GM19240 (cell line): ENCODE measurements around the gene ROBO1.

ENCODE experiments used
- DNase-seq: peaks from one replicate; pipeline ENCODE4 v3.0.0; 2011; ENCODE audit warnings: low spot score; ENCODE audit not compliant: insufficient read length

ROBO1 gene

GRCh38 chr3:79018265-79018664 lies 749.5 kb downstream of the ROBO1 start:
- DNase-seq: no peak

- DNase-seq: no peak
These were observed 751.0 kb downstream of the ROBO1 start for GRCh38 chr3:79016587-79017376.

- no peak for DNase-seq
These were observed 751.9 kb downstream of the ROBO1 start for GRCh38 chr3:79015854-79016253.

GRCh38 chr3:79012946-79013362 lies 754.8 kb downstream of the ROBO1 start:
- DNase-seq: no peak

- no peak for DNase-seq
These were observed 755.3 kb downstream of the ROBO1 start for GRCh38 chr3:79012530-79012913.

DNA sequence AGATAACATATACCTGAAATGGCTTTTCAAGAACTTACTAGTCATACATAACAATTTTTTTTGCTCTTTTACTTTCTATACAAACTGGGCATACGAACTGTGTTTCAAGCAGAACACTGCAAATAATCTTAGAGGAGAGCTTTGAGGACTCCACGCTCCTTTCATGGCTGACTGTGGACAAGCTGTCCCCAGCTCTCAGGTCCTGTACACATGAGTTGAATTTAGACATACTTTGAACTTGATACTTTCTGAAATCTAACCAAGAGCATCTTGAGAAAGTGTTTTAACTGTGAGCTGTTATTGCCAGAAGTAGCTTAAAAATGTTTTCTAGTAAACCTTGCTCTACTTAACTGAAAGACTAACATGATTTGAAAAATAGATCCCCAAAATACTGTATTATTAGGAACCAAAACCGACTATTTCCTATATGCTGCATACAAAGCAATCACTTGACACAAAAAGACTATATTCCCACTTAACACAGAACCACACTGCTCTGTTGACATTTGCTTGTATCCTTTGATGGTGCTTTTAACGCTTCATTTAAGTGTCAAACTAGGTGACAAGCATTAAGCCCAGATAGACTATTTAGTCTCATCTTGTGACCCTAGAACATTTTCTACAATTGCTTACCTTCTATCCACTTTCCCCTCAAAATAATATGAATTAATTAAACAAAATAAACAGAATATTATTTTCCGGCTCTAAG lies 755.8 kb downstream of the ROBO1 start:
- DNase-seq: no peak

DNA sequence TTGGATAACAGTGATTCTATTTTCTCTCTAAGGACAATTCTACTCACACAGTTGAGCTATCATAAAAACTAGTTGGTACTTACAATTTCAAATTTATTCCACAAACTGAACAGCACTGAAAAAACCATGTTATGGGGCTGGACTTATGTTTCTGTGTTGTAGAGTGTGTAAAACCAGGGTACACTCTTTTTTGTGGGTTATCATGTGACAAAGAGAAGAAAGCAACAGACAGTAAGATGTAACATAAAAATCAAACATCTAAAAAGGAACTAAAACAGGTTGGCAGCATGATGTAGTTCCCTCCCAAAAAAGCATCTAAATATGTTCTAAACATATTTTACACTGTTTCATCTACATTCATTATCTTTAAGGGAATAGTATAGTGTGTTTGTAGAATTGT lies 757.9 kb downstream of the ROBO1 start:
- no peak for DNase-seq

DNA sequence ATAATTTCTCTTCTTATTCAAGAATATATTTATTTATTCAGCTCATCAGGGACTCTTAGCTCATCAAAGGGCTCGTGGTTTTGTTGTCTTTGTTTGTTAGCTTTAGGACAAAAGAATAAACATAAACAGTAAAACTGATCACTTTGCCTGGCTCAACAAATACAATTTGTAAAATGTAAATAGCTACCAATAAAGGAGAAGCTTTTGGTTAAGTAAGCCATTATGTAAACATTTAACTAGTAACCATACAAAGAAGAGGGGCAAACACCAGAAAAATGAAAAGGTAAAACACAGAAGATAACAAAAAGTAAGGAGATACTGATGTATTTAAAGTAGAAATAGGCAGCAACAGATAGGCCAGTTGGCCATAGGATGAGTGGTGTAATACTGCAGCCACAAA lies 761.7 kb downstream of the ROBO1 start:
- DNase-seq: no peak

DNA sequence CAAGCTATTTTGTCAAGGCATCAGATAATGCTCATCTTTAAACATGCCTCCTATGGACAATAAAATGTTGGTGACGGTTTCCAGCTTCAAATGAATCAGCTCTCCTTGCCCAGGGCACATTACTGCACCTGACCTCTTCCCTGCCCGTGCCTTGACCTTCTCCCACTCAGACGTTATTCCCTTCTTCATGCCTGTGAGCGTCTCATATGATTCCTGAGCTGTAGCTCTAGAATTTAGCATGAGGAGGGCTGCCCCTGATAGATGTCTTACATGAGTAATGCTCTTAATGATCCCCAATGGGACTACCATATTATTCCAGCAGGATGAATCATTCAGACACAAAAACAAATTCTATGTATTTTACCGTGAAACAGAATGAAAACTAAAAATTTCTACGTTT lies 762.7 kb downstream of the ROBO1 start:
- no peak for DNase-seq

DNA sequence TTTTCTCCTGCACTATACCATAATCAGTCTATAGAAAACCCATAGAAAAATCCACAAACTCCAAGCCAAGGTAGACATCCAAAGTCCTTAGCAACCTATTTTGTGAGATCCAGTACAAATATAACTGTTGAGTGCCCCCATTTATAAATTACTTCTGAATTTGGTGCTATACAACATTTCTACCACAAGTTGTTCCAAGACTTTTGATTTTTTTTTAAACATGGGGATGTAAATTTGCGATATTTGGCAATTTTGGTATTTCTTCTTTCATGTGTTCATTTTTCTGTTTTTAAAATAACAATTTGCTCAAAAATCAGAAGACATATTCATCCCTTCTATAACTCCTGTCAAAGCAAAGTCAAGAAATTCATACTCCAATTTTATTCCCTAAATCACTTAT lies 763.8 kb downstream of the ROBO1 start:
- DNase-seq: no peak

DNA sequence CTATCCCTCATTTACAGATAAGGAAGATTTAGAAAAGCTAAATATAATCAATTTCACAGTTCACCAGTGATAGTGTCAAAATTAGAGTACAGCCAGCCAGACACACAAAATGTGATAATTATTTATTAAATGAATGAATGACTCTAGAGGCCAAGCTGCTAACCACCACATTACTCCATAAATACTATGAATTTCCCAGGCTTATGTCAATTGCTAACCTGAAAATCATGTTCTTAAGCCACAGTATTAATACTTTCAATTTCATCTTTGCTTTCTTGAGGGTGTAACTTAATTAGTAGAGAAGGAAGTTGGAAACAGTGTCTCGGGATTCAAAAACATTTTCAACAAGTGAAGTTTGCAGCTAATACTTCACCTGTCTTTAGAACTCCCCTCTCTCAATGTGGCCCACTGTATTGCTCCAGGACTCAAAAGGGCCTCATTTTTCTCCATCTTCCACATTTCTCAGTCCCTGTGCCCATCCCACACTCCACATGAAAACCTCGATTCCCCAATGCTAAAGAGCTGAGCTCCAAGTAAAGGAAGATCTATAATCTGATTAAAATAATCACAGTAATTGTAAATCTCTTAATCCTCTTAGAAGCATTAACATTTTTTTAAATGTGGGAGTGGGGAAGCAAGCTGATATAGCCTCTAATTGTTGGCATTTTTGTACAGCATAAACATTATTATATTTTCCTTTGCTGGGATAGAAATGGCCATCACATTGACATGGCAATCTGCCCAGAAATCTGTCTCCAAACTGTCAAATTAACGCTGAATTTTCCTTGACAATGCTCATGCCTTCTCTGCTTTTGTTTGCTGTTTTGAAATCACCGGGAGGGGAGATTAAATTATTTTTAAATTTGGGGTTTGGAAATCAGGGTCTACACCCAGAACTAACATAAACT lies 765.1 kb downstream of the ROBO1 start:
- DNase-seq: no peak

- DNase-seq: no peak
These were observed 766.5 kb downstream of the ROBO1 start for GRCh38 chr3:79001255-79001654.

- no peak for DNase-seq
These were observed 768.7 kb downstream of the ROBO1 start for GRCh38 chr3:78999139-78999538.

DNA sequence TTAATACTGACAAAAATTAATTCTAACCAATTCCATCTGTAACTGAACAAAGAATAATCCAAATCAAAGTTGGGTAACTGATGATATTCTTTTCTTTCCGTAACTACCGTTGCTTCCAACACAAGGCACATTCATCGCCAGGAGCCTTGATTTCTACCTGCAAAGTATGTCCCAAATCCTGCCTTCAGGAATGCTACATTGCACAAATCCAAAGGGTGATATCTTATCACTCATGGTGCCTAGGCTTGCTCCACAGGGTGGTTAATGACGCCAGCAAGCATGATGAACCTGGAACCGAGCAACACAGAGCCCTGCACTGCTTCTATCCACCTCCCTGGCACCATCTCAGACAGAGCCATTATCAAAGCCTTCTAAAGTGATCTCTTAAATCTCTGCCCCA lies 772.7 kb downstream of the ROBO1 start:
- no peak for DNase-seq

- DNase-seq: no peak
These were observed 773.4 kb downstream of the ROBO1 start for GRCh38 chr3:78994174-78995027.

DNA sequence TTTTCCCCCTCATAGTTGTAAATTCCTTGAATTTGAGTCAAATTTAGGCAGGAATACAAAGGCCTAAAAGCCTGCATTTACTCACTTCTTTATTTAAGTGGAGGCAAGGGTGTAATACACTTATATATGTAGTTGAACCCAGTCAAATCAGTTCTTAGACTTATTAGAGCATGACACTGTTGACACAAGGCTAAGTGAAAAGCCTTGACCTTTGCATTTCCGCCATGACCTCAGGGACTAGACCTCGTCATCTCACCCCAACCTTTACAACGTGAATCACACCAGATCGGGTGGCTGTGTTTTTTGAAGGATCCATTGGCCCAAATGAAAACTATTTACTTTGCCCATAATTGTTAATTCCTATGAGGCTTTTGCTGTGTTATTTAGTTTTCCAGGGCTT lies 774.4 kb downstream of the ROBO1 start:
- no peak for DNase-seq

DNA sequence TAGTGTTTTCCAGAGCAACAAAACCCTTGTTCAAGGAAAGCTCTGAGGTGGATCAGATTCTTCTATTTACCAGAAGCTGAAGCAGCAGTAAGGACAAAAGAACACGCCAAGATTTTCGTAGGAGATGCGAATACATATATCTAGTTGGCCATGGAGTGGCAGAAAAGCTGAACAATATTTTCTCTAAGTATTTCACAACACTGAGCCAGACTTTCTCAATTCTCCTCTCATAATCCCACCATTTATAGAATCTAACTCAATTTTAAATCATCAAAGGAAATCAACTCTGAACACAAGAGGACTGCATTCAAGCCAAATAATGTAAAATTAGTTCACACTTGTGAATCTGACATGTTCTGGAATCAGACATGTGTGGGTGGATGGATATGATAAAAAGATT lies 775.0 kb downstream of the ROBO1 start:
- DNase-seq: no peak

- no peak for DNase-seq
These were observed 775.4 kb downstream of the ROBO1 start for GRCh38 chr3:78992400-78992799.

DNA sequence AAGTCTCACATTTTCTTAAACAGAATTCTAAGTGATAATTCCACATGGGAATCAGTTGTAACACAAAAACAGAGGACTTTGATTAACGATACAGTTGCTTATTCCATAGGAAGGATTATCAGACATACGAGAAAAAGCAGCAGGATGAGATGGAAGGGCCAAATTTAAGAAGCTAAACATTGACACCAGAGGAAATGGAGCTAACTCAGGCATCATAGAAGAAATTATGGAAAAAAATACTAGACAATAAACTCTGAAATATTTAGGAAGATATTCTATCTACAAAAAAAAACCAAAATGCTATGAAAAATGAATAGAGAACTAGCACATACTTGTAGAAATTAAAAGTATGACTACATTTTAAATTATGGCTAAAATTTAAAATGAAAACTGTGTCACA lies 776.1 kb downstream of the ROBO1 start:
- no peak for DNase-seq

GRCh38 chr3:78990156-78990555 lies 777.6 kb downstream of the ROBO1 start:
- DNase-seq: no peak

DNA sequence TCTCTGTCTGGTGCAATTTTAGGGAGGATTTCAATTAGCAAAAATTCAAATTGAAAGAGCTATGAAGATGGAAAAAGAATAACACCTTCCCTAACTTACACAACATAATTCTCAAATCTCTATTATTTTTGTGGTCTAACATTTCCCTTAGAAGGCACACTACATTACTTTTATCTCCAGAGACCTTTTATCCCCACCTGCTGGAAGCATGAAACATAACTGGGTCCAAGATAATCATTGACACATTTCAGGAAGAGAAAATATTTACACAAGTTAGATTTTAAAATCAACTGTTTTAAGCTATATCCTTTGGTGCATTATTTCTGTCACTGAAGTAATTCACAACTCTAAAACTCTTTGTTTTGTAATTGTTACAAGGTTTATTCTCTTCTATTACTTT lies 779.5 kb downstream of the ROBO1 start:
- DNase-seq: no peak
